HEK293 (cell line): Measurements from ENCODE around the gene UQCR11.

Source experiments
- CTCF ChIA-PET: fragments of 350-600 bp; formaldehyde crosslinking; extraction: SDS; loops from one replicate; lab custom pipeline; 2021; ENCODE audit warnings: antibody characterized with exemption; lab: Yijun Ruan, JAX
- POLR2A ChIA-PET: fragments of 300-600 bp; formaldehyde crosslinking; extraction: SDS; loops from one replicate; lab custom pipeline; 2020; ENCODE audit warnings: antibody characterized with exemption, inconsistent platforms; lab: Yijun Ruan, JAX
- H3K27ac ChIP-seq: fragments of 200-500 bp; sonication (Bioruptor generic); 2 replicates; pipeline ENCODE4 v1.5.1; 2014; ENCODE audit warnings: low read depth, low read length, control low read depth, inconsistent platforms; ENCODE audit errors: extremely low read depth
- H3K36me3 ChIP-seq, 2 experiments: fragments of 200-500 bp in 1 of 2; sonication (Bioruptor generic) in 1 of 2; 1 replicate in 1 of 2; 2 replicates in 1 of 2; pipeline ENCODE4 v1.5.1; 2014 to 2017; ENCODE audit warnings: inconsistent platforms in 2 of 2, low read length in 2 of 2; ENCODE audit not compliant: control insufficient read depth in 2 of 2, insufficient read depth in 1 of 2
- H3K4me1 ChIP-seq: fragments of 200-500 bp; sonication (Bioruptor generic); 2 replicates; pipeline ENCODE4 v1.5.1; 2014; ENCODE audit warnings: mild to moderate bottlenecking, low read length, inconsistent platforms; ENCODE audit not compliant: control insufficient read depth, insufficient read depth
- H3K4me3 ChIP-seq: 2 replicates; pipeline ENCODE4 v1.5.1; 2011; ENCODE audit warnings: low read depth, mild to moderate bottlenecking, control low read depth, low read length, moderate library complexity
- H3K9me3 ChIP-seq: fragments of 200-500 bp; sonication (Bioruptor generic); 2 replicates; pipeline ENCODE4 v1.5.1; 2014; ENCODE audit warnings: low read depth, low read length, inconsistent platforms; ENCODE audit not compliant: control insufficient read depth, insufficient read depth
- GLI2 ChIP-seq: fragments of 450-650 bp; formaldehyde crosslinking; IDR thresholded peaks from 2 replicates; pipeline ENCODE4; 2017; ENCODE audit warnings: missing biosample characterization, missing genetic modification characterization, low read depth, borderline replicate concordance
- GLIS2 ChIP-seq: fragments of 450-650 bp; formaldehyde crosslinking; IDR thresholded peaks from 2 replicates; pipeline ENCODE4 v1.5.1; 2016; ENCODE audit warnings: missing biosample characterization, missing genetic modification characterization
- KLF10 ChIP-seq: fragments of 450-650 bp; IDR thresholded peaks from 2 replicates; pipeline ENCODE4 v1.5.1; 2018; ENCODE audit warnings: missing biosample characterization, mild to moderate bottlenecking, missing genetic modification characterization
- MYNN ChIP-seq: fragments of 450-650 bp; formaldehyde crosslinking; IDR thresholded peaks from 2 replicates; pipeline ENCODE4 v1.5.1; 2016; ENCODE audit warnings: missing biosample characterization, missing genetic modification characterization, borderline replicate concordance
- SCRT2 ChIP-seq: fragments of 450-650 bp; formaldehyde crosslinking; IDR thresholded peaks from 2 replicates; pipeline ENCODE4 v1.5.1; 2016; ENCODE audit warnings: missing biosample characterization, missing genetic modification characterization
- SP7 ChIP-seq: fragments of 450-650 bp; formaldehyde crosslinking; IDR thresholded peaks from 2 replicates; pipeline ENCODE4 v1.5.1; 2016; ENCODE audit warnings: missing biosample characterization, missing genetic modification characterization
- ZBTB49 ChIP-seq: fragments of 450-650 bp; formaldehyde crosslinking; IDR thresholded peaks from 2 replicates; pipeline ENCODE4 v1.5.1; 2016; ENCODE audit warnings: missing biosample characterization, missing genetic modification characterization, low read depth
- ZBTB7A ChIP-seq: fragments of 450-650 bp; formaldehyde crosslinking; IDR thresholded peaks from 2 replicates; pipeline ENCODE4 v1.5.1; 2016; ENCODE audit warnings: low read depth, missing biosample characterization, missing genetic modification characterization
- ZNF112 ChIP-seq: fragments of 450-650 bp; formaldehyde crosslinking; IDR thresholded peaks from 2 replicates; pipeline ENCODE4 v1.5.0; 2017; ENCODE audit warnings: missing biosample characterization, missing genetic modification characterization
- ZNF121 ChIP-seq: fragments of 450-650 bp; formaldehyde crosslinking; IDR thresholded peaks from 2 replicates; pipeline ENCODE4 v1.5.1; 2016; ENCODE audit warnings: missing biosample characterization, missing genetic modification characterization
- ZNF155 ChIP-seq: fragments of 450-650 bp; formaldehyde crosslinking; IDR thresholded peaks from 2 replicates; pipeline ENCODE4 v1.5.1; 2016; ENCODE audit warnings: missing biosample characterization, missing genetic modification characterization
- ZNF202 ChIP-seq: fragments of 450-650 bp; formaldehyde crosslinking; IDR thresholded peaks from 2 replicates; pipeline ENCODE4 v1.5.1; 2016; ENCODE audit warnings: missing biosample characterization, missing genetic modification characterization, borderline replicate concordance
- ZNF24 ChIP-seq: fragments of 450-650 bp; formaldehyde crosslinking; IDR thresholded peaks from 2 replicates; pipeline ENCODE4 v1.5.1; 2016; ENCODE audit warnings: missing biosample characterization, missing genetic modification characterization
- ZNF302 ChIP-seq: fragments of 450-650 bp; formaldehyde crosslinking; IDR thresholded peaks from 2 replicates; pipeline ENCODE4 v1.5.1; 2016; ENCODE audit warnings: missing biosample characterization, missing genetic modification characterization, low read depth
- ZNF398 ChIP-seq: fragments of 450-650 bp; formaldehyde crosslinking; IDR thresholded peaks from 2 replicates; pipeline ENCODE4 v1.5.1; 2017; ENCODE audit warnings: missing biosample characterization, missing genetic modification characterization
- ZNF426 ChIP-seq: fragments of 450-650 bp; formaldehyde crosslinking; IDR thresholded peaks from 2 replicates; pipeline ENCODE4 v1.5.1; 2017; ENCODE audit warnings: missing biosample characterization, missing genetic modification characterization, mild to moderate bottlenecking, inconsistent platforms, moderate library complexity
- ZNF48 ChIP-seq: fragments of 450-650 bp; formaldehyde crosslinking; IDR thresholded peaks from 2 replicates; pipeline ENCODE4 v1.5.1; 2016; ENCODE audit warnings: missing biosample characterization, missing genetic modification characterization
- ZNF501 ChIP-seq: fragments of 450-650 bp; formaldehyde crosslinking; IDR thresholded peaks from 2 replicates; pipeline ENCODE4 v1.5.1; 2016; ENCODE audit warnings: missing biosample characterization, missing genetic modification characterization
- ZNF510 ChIP-seq: fragments of 450-650 bp; formaldehyde crosslinking; IDR thresholded peaks from 2 replicates; pipeline ENCODE4 v1.5.1; 2018; ENCODE audit warnings: mild to moderate bottlenecking, missing genetic modification characterization, missing biosample characterization; ENCODE audit not compliant: insufficient replicate concordance
- ZNF521 ChIP-seq: fragments of 450-650 bp; formaldehyde crosslinking; IDR thresholded peaks from 2 replicates; pipeline ENCODE4 v1.5.1; 2017; ENCODE audit warnings: missing biosample characterization, mild to moderate bottlenecking, missing genetic modification characterization
- ZNF530 ChIP-seq: fragments of 450-650 bp; formaldehyde crosslinking; IDR thresholded peaks from 2 replicates; pipeline ENCODE4 v1.5.1; 2016; ENCODE audit warnings: low read depth, missing biosample characterization, missing genetic modification characterization
- ZNF555 ChIP-seq: fragments of 450-650 bp; formaldehyde crosslinking; conservative IDR thresholded peaks from 2 replicates; pipeline ENCODE4 v1.5.1; 2017; ENCODE audit warnings: missing biosample characterization, mild to moderate bottlenecking, missing genetic modification characterization, inconsistent platforms
- ZNF558 ChIP-seq: fragments of 450-650 bp; formaldehyde crosslinking; IDR thresholded peaks from 2 replicates; pipeline ENCODE4 v1.5.1; 2016; ENCODE audit warnings: missing biosample characterization, missing genetic modification characterization
- ZNF580 ChIP-seq: fragments of 450-650 bp; formaldehyde crosslinking; IDR thresholded peaks from 2 replicates; pipeline ENCODE4 v1.5.1; 2016; ENCODE audit warnings: missing biosample characterization, missing genetic modification characterization
- ZNF596 ChIP-seq: fragments of 450-650 bp; IDR thresholded peaks from 2 replicates; pipeline ENCODE4 v1.5.0; 2018; ENCODE audit warnings: missing biosample characterization, mild to moderate bottlenecking, missing genetic modification characterization, moderate library complexity
- ZNF645 ChIP-seq: fragments of 450-650 bp; formaldehyde crosslinking; IDR thresholded peaks from 2 replicates; pipeline ENCODE4; 2016; ENCODE audit warnings: missing biosample characterization, missing genetic modification characterization
- ZNF707 ChIP-seq: fragments of 450-650 bp; formaldehyde crosslinking; IDR thresholded peaks from 2 replicates; pipeline ENCODE4 v1.5.1; 2016; ENCODE audit warnings: missing biosample characterization, missing genetic modification characterization
- ZNF830 ChIP-seq: fragments of 450-650 bp; IDR thresholded peaks from 2 replicates; pipeline ENCODE4 v1.5.0; 2018; ENCODE audit warnings: missing biosample characterization, missing genetic modification characterization, low read depth, mild to moderate bottlenecking, moderate library complexity
- ZSCAN16 ChIP-seq: fragments of 450-650 bp; formaldehyde crosslinking; IDR thresholded peaks from 2 replicates; pipeline ENCODE4 v1.5.1; 2016; ENCODE audit warnings: missing biosample characterization, missing genetic modification characterization
- ZSCAN30 ChIP-seq: fragments of 450-650 bp; IDR thresholded peaks from 2 replicates; pipeline ENCODE4 v1.5.1; 2018; ENCODE audit warnings: missing biosample characterization, mild to moderate bottlenecking, missing genetic modification characterization, moderate library complexity

The UQCR11 gene

GRCh38 chr19:1605236-1606137, at the start of gene UQCR11:
UQCR11 (minus strand) TSS chr19:1605462; CDS start chr19:1605409, 53 bp downstream.
- POLR2A ChIA-PET, result interaction anchor here (0.6 to 2.1 kb wide), 7 partner anchors 10 to 59 kb away, joined by 3 to 27 read pairs (median 5); partner anchors contain the start of genes MBD3 and TCF3
- peak within 1 kb of the TSS; percentile 76 for H3K27ac ChIP-seq
- H3K4me1 ChIP-seq, result no peaks in the 10 kb centered on the region
- H3K36me3 ChIP-seq, result peaks cover 0 to 28% of the 10 kb centered on the region in 2 experiments; a peak in 2 of 3 replicates
- CTCF ChIA-PET, result interaction anchor here (0.5 to 2.1 kb wide), 12 partner anchors 10 to 443 kb away, joined by 3 to 6 read pairs (median 4); no protein-coding TSS in a partner anchor
- H3K9me3 ChIP-seq, result no peaks in the 10 kb centered on the region
- H3K4me3 ChIP-seq, result peak within 1 kb of the TSS; percentile 96
- no peak for TF ChIP-seq ZNF202
- no peak for TF ChIP-seq SCRT2
- peak; percentile 70; the same call in 1 of the 2 replicates for TF ChIP-seq SP7 (tag by site-specific recombination)
- no peak for TF ChIP-seq ZNF530
- no peak for TF ChIP-seq ZNF302 (tag by site-specific recombination)
- no peak for TF ChIP-seq ZBTB49 (tag by site-specific recombination)
- TF ChIP-seq GLI2 (tag by site-specific recombination), result no peak
- no peak; the same call in 1 of the 2 replicates for TF ChIP-seq ZNF24
- no peak for TF ChIP-seq MYNN (tag by site-specific recombination)
- TF ChIP-seq ZNF521 (tag by site-specific recombination), result no peak
- TF ChIP-seq ZNF555 (tag by site-specific recombination), result no peak
- no peak for TF ChIP-seq ZBTB7A (tag by site-specific recombination)
- no peak for TF ChIP-seq ZNF510
- no peak for TF ChIP-seq ZNF707
- no peak for TF ChIP-seq ZSCAN30 (tag by site-specific recombination)
- no peak for TF ChIP-seq ZNF596 (tag by site-specific recombination)
- TF ChIP-seq KLF10 (tag by site-specific recombination), result peak; percentile 22; the same call in 1 of the 2 replicates
- no peak for TF ChIP-seq ZNF48 (tag by site-specific recombination)
- TF ChIP-seq ZNF426 (tag by site-specific recombination), result no peak
- TF ChIP-seq ZNF645 (tag by site-specific recombination), result no peak
- TF ChIP-seq ZNF398 (tag by site-specific recombination), result no peak
- peak; percentile 63; the same call in 1 of the 2 replicates for TF ChIP-seq ZNF501
- TF ChIP-seq ZNF558 (tag by site-specific recombination), result 0 out of 2 replicates have a peak, but pooled peaks have one; percentile 32
- no peak for TF ChIP-seq ZNF121 (tag by site-specific recombination)
- no peak for TF ChIP-seq ZNF155 (tag by site-specific recombination)
- TF ChIP-seq ZNF112 (tag by site-specific recombination), result no peak
- no peak for TF ChIP-seq ZNF830 (tag by site-specific recombination)
- no peak for TF ChIP-seq GLIS2 (tag by site-specific recombination)
- no peak for TF ChIP-seq ZSCAN16 (tag by site-specific recombination)
- TF ChIP-seq ZNF580 (tag by site-specific recombination), result no peak
